GM21528 (cell line): ENCODE measurements around the gene KRT13.

Experiments
- ATAC-seq: cut with Tn5 transposase; IDR thresholded peaks from one replicate; pipeline ENCODE4 v1.9.1; 2021; ENCODE audit warnings: mild to moderate bottlenecking, moderate library complexity; ENCODE audit not compliant: unreplicated experiment, low FRiP score

The KRT13 gene

DNA sequence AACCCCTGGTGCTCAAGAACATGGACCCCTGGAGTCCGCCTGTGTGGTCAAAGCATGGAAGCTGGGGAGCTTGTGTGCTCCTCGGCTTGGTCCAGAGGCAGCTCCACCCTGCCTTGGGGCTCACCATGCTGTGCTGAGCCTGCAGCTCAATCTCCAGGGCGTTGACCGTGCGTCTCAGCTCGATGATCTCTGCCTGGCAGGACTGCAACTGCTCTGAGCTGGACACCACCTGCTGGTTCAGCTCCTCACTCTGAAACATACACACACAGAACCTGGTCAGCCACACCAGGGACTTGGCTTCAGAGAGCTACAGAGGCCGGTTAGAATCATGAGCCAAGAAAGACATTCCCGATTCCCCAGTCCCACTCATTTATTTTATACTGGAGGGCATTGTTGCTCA, 27.2 kb downstream of the KRT13 start:
- ATAC-seq, result no peak

- ATAC-seq, result no peak
Observed at GRCh38 chr17:41476866-41477815, 28.3 kb downstream of the KRT13 start.

- no peak for ATAC-seq
Observed at GRCh38 chr17:41475421-41475820, 30.0 kb downstream of the KRT13 start.

DNA sequence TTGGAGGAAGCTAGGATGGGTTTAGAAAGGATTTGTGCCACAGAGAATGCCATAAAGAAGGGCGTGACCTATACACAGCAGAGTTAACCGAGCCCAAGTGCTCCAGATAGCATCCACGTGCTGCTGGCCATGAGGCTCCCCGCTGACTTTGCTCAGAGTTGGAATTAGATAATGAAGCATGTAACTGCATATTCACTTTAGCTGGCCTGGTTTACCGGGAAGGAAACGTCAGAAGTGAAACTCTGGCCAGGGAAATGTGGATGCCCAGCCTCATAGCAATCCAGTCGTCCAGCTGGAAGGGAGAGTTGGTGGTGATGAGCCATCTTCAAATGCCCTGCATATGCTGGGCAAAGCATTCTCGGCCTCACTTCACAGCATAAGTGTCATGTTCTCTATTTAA, 30.5 kb downstream of the KRT13 start:
- no peak for ATAC-seq

- ATAC-seq, result no peak
Observed at GRCh38 chr17:41468346-41468745, 37.1 kb downstream of the KRT13 start.

DNA sequence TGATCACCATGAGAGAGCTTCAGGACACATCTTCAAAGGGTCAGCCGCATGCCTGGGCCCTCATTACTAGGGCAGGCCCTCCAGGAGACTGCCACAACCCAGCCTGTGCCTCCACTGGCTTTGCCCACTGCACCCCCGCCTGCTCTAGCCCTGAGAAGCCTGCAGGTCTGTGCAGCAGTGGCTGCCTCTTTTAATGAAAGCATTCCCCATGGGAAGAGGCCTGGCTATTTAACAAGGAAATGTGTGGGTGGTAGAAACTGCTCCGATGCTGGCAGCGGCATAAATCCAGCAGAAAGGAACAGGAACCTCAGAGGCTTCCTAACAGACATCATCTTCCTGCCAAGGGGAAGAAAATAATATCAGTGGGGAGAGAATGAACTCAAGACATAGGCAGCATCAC, 37.9 kb downstream of the KRT13 start:
- no peak for ATAC-seq

DNA sequence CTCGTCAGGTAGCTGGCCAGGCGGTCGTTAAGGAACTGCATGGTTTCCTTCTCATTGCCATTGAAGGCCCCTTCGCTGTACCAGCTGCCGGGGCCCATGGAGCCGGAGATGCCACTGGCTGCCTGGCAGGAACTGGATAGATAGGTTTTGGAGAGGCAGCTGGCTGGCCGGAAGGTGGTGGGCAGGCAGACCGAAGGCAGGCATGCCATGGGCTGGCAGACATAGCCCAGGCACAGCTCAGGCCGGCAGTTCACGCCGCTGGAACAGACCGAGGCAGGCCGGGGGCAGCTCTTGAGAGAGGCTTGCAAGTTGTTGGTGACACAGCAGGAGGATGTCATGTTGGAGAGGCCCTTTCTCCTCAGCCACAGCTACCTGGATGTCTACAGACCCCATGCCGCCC, 38.4 kb downstream of the KRT13 start, which contains the start of gene KRT32:
TSS of gene KRT32 (minus strand) at position 399 of the 400 bp plus-strand sequence. CDS start at position 338, 61 bp downstream.
- ATAC-seq, result no peak

DNA sequence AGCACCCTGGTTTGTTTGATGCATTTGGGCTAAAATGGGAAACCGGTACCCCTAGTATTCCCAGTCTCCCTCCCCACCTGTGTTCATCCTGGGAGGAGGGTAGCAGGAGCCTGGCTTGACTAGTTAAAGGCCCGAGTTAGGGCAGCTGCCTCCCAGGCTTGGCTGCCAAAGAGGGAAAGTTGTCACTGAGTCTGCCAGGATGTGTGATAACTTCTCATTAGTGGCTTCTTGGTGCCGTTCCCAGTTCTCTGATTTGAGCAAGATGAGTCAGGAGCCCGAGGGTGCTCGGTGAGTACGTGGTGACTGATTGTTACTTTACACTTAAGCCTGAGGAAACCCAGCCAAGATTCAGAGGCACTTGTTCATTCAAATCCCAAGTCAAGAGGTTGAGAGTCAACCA, 40.7 kb downstream of the KRT13 start:
- no peak for ATAC-seq

DNA sequence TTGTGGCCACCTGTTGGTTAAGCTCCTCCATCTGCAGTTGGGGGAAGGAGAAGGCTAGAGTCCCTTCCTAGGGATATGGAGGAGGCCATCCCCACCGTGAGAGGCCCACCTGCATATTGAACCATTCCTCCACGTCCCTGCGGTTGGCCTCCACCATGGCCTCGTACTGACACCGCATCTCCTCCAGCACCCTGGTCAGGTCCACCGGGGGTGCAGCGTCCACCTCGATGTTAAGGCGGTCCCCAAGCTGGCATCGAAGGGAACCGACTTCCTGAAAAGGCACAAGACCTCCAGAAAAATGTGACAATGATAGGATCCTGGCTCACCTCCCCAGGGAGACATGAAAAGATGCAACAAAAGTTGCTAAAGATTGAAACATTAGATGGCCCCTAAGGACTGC, 41.2 kb downstream of the KRT13 start:
- no peak for ATAC-seq

DNA sequence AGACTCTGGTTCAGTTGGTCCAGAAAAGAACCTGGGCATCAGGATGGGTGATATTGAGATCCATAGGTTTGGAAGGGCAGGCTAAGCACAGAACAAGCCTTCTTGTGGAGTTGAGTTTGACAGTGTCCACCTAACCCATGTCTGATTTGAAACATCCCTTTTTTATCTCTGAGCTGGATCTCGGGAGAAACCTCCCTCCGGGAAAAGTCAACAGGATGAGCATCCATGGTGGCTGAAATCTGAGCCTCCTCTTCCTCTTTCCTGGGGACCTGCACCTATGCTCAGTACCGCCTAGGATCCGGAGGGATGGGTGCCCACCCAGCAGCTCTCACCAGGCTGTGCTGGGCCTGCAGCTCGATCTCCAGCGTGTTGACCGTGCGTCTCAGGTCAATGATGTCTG, 41.7 kb downstream of the KRT13 start:
- ATAC-seq, result no peak

GRCh38 chr17:41462705-41463104, 42.7 kb downstream of the KRT13 start:
- no peak for ATAC-seq

DNA sequence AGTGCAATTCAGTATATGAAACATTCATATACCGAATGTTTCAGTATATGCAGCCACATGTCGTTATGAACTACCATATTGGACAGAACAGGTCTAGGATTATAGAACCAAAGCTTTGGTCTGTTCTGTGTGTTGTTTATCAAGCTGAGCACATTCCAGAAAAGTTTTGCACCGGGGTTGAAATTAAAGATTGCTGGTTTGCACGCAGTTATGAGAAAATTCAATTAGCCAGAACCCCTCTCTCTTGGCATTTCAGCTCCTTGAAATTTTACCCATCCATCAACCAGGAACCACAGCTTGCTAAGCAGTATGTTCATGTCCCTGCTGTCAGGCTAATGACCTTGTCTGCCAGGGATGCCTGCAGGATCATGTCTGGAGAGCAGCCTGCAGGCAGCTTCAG, 47.7 kb downstream of the KRT13 start:
- ATAC-seq, result no peak

DNA sequence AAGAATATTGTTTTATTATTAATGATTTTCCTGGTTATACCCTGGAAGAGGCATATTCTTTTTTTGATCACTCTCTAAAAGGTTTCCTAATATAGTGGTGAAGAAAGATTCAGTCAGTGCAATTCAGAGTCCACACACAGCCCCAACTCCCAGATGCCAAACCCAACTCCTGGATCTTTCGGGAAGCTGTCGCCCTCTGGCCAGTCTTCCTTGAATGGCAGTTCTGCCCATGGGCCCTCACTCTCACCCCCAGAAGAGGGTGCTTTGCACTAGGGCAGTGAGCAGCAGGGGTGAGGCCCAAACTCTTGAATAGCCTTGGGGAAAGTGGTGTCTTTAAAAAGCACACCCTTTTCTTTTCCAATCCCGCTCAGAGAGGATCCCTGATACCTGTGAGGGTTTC, 49.2 kb downstream of the KRT13 start:
- no peak for ATAC-seq

- no peak for ATAC-seq
Observed at GRCh38 chr17:41455236-41455635, 50.2 kb downstream of the KRT13 start.

- no peak for ATAC-seq
Observed at GRCh38 chr17:41453066-41453465, 52.3 kb downstream of the KRT13 start.

DNA sequence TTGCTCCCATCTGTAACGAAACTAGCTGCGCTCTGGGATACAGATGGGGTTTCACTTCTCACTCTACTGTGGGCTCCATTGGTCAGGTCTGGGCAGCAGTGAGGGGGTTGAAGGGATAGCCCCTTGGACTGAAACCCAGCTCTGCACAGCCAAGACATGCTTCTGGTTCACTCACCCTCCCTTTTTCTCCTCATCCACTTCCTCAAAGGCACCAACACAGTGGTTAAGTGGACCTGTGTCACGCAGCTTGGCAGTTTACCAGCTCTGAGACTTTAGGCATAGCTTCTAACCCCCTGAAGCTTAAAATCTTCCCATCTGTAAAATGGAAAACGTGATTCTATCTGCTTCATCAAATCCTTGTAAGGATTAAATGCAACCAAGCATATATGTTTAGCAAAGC, 53.1 kb downstream of the KRT13 start:
- ATAC-seq, result no peak

DNA sequence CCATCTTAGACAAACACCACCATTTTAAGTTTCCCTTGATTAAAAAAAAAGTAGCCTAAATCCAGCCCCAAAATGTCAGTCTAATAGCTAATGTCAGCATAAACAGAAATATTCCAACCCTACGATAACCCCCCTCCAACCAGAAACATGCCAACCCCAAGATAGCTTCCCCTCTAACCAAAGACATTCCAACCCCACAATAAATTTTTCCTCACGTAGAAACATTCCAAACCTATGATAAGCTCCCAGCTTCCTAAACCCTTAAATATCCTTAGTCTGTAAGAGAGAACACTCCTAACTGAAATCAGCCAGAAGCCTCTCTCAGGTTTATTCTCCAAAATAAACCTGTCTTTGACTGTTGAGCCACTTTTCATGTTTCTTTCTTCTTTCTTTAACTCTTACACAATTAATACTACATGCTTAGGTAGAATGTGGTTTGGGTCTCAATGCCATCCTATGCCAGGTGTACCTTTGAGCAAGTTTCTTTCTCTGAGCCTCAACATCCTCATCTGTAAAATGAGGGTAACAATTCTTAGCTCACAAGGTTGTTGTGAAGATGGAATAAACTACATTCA, 54.2 kb downstream of the KRT13 start:
- no peak for ATAC-seq
